HG02840 (cell line): ENCODE data around the gene TVP23B.
A peak's percentile ranks its signal among the peaks of the same experiment; 100 is the strongest.
"Not testable (repeated sequence)": the region's sequence is repeated elsewhere in the genome, so short reads cannot be mapped to it uniquely, and the experiment has no call there.

ENCODE experiments used
- ATAC-seq: cut with Tn5 transposase; IDR thresholded peaks from one replicate; pipeline ENCODE4 v1.9.1; 2021; ENCODE audit warnings: mild to moderate bottlenecking, moderate library complexity, moderate number of reproducible peaks; ENCODE audit not compliant: unreplicated experiment, low FRiP score

TVP23B gene

GRCh38 chr17:18786890-18787289 is 5.9 kb downstream of the TVP23B start:
- ATAC-seq: not testable (repeated sequence)

GRCh38 chr17:18791402-18791801 is 10.4 kb downstream of the TVP23B start:
- not testable (repeated sequence) for ATAC-seq

DNA sequence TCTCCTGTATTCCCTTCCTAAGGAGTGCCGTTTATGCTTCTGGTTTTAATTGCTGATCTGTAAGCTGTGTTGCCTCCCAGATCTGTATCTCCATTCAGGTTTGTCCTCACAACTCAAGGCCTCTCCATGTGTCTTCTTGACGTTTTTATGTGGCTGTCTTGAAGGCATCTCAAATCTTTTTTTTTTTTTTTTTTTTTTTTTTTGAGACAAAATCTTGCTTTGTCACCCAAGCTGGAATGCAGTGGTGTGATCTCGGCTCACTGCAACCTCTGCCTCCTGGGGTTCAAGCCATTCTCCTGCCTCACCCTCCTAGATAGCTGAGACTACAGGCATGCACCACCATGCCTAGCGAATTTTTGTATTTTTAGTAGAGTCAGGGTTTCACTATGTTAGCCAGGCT is 13.9 kb downstream of the TVP23B start:
- ATAC-seq: not testable (repeated sequence)

GRCh38 chr17:18796887-18797286 is 15.9 kb downstream of the TVP23B start:
- ATAC-seq: not testable (repeated sequence)

DNA sequence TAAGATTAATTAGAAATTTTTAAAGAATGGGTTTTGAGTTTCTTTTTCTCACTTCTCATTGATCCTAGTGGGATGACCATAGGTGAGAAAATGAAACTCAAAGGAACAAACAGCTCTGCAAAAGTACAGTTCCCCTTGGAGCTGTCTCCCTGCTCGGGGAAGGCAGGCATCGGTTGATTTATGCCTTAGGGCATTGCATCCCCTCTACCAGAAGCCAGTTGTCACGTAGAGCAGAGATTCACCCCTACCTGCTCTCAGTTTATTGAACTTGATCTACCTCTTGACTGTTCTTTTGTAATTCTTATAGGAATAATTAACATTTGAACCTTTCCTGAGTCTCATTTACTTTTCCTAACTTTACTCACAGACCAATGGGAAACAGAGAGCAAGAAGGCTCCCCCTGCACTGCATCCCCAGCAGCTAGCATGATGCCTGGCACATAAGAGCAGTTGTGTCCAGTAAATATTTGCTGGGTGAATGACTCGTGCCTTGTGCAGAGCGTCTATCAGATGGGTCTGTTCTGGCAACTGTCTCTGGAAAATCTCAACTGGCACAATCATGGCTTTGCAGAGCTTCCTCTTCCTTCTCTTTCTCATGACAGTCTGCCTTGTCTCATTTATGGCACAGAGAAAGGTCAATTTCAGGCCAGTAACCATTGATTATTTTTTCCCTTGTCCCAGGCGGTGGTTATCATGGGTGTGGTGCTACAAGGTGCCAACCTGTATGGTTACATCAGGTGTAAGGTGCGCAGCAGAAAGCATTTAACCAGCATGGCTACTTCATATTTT is 22.7 kb downstream of the TVP23B start:
- ATAC-seq: not testable (repeated sequence)

GRCh38 chr17:18815924-18816323 is 34.9 kb downstream of the TVP23B start:
- not testable (repeated sequence) for ATAC-seq

- not testable (repeated sequence) for ATAC-seq
These were observed 35.7 kb downstream of the TVP23B start for GRCh38 chr17:18816489-18817371.

DNA sequence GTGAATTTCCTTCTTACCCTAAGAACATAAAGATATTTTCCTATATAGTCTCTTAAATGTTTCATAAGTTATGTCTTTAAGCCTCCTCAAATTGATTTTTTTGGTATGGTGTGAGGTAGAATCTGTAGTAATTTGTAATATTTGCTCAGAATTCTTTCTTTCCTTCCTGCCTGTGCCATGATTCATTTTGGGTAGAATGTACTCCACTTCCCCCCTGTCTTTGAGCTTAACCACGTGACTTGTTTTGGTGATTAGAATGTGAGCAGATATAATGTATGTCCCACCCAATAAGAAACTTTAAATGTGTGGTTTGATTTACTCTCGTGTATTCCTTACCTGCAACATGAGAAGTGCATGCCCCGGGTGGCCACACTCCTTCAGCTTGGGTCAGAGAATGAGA is 40.4 kb downstream of the TVP23B start:
- not testable (repeated sequence) for ATAC-seq

DNA sequence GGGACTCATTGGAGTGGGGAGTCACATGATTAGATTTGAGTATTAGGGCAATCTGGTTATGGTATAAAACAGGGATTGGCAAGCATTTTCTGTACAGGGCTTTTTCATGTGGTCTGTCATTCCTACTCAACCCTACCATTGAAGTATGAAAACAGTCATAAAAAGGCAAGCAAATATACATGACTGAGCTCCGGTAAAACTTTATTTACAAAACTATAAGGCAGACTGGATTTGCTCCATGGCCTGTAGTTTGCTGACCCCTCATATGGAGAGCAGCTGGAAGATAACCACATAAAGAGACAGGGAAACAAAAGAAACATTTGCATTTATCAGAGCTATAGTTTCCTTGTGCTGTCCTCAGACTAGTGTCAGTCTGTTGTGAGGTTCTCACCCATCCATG is 46.6 kb downstream of the TVP23B start:
- ATAC-seq: not testable (repeated sequence)

- no peak for ATAC-seq
These were observed 67.5 kb downstream of the TVP23B start for GRCh38 chr17:18848501-18848900.

DNA sequence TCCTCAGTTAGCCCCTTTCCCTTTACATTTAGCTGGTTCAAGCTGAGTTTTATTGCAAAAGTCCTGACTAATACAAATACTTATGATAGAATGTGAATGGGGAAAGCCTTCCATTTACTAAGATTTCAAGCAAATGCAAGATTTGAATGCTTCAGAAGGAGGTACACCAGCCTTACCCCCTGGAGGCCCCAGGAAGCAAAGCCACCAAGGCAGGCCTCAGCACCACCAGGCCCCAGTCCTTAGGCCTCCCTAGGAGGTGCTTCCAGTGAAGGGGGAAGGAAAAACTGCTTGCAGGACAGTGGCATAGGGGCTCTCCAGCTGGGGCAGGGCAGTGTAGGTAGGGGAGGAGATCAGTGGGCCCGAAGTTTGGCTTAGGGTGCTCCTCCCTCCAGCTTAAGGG is 69.7 kb downstream of the TVP23B start:
- no peak for ATAC-seq

- no peak for ATAC-seq
These were observed 70.2 kb downstream of the TVP23B start for GRCh38 chr17:18851201-18851600.

DNA sequence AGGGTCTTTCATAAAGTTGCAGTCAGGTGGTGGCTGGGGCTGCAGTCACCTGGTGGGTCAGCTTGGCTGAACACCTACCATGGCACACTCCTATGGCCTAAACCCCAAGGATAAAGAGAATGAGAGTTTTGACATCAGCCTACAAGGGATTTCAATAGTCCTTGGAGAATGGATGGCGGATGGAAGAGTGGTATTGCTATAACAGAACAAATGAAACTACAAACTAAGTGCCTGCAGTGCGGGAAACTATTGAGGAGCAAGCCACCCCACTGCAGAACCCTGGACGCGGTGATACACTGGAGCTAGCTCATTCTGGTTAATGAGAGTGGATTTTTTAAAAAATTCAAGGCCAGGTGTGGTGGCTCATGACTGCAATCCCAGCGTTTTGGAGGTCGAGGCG is 74.0 kb downstream of the TVP23B start:
- no peak for ATAC-seq

DNA sequence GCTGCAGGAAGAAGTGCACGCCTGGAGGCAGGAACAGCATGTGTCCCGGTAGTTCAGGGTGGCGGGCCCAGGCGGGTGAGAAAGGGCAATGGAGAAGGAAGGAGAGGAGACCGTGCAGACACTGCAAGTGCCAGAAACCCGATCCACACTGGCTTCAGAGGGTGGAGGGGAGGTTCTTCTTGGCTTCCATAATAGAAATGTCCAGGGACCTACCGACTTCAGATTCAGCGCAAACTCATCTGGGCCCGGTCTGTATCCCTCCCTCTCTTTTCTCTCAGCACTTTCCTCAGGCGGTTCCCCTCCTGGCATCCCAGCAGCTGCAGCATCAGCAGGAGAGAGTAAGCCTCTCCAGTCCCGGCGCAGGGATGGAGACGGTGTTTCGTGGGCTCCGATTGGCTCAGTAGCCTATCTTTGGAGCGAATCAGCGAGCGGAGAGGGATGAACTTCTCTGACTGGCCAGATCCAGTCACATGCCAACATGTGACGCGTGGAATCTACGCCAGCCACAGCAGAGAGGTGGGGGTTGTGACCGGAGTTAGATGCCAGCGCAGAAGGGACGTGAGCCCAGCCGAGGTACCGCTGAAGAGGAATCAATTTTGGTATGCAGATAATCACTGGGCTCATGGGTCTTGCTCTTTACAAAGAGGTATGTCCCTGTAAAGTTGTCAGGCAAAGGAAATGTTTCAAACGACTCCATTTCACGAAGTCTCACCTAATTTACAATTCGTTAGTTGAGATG is 75.0 kb downstream of the TVP23B start:
- peak; percentile 62 for ATAC-seq
